Activated naive CD4-positive, alpha-beta T cell treated with Interleukin-2 at 50 U/mL for 16 hours (primary cell): ENCODE data around the gene TES.
"Not testable (repeated sequence)": the region's sequence is repeated elsewhere in the genome, so short reads cannot be mapped to it uniquely, and the experiment has no call there.

Source experiments
- DNase-seq: peaks from one replicate; pipeline ENCODE4 v3.0.0-alpha.2; 2020

The TES gene

GRCh38 chr7:116224492-116225098, 14.3 kb downstream of the TES start:
- DNase-seq = no peak

GRCh38 chr7:116225860-116226259, 15.5 kb downstream of the TES start:
- no peak for DNase-seq

DNA sequence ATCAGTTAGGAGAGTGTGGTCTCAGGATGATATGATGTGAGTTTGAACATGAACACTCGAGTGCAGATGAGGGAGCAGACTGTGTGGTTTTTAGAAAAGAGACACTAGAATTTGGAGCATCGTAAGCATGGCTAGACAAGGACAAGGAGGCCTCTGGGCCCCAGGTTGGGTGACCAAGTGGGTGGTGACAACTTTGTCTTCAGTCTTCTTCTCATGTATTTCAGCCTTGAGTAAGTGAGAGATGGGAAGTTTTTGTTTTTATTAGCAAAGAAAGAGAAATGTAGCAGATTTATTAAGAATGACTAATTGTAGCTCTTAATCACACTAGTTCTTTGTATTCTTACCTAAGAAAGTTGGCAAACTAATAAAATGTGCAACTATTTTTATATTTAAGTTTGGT, 16.3 kb downstream of the TES start:
- no peak for DNase-seq

DNA sequence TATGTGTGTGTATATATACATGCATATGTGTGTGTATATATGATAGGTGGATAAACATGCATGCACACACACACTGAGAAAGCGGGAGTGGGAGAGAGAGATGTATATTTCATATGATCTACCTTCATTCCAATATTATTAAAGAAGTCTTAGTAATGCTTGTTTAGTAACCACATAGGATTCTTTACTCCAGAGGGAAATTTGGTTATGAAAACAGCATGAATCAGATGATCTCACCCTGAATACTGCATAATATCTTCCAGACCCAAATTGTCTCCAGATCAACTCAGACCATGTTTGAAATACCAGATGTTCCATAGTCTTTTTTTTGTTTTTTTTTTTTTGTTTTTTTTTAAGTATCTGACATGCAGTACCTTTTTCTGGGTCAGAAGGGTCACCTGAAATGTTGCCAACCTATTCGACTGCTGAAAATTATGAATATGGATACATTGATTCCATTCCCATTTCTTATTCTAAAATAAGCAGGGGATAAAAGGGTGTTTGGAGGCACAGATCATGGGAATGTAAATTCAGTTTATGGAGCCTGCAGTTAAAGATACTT, 17.4 kb downstream of the TES start:
- DNase-seq = no peak

- DNase-seq = no peak
These were observed 17.9 kb downstream of the TES start for GRCh38 chr7:116228241-116228640.

DNA sequence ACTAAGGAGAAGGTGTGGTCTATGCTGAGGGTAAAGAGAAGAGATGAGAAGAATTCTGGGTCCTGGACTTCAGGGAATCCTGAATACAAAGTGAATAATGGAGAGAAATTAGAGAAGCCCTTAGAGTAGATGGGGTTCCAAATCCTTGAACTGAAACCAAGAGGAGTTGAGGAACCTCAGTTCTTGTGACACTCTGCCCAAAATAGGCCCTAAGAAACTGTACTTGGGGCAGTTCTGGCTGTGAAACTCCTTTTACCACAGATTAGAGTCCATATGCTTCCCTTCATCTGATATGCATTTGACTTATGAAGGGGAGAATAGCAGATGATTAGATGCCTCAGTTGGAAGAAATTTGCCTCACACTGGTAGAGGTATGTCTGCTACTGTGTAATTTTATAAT, 19.0 kb downstream of the TES start:
- DNase-seq = no peak

DNA sequence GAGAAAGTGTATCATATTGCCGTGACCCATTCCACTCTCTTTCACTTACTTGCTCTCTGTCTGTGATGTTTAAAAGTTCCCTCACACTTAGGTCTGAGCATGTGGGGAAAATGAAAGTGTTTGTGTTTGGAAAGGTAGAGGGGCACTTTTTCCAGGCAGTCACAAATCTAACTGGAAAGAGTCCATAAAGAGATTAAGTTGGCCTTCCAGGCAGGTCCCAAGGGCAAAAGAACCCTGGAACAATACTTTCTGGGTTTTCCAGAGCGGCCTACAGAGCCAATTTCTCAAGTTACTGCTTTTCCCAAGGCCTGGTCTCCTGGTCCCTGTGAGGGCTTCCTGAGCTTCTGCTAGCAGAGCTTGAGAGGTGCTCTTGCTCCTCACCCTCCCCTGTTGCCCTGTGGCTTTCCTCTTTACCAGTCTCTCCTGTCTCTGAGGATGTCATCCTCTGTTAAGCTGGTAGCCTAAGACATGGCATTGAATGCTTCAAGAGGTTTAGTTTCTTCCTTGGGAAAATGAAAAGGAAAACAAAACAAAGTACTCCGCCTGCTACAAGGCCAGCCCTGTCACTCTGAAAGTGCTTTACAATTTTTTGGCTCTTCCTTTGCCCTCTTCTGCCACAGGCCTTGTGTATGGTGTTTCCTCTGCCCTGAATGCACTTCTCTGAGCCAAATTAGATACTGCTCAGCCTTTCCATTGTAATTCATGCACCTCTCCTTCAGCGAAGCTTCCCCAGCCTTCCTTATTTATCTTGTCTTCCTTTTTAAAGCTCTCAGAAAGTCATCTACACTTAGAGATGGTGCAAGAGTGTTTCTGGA, 20.1 kb downstream of the TES start:
- no peak for DNase-seq

- DNase-seq = no peak
These were observed 21.2 kb downstream of the TES start for GRCh38 chr7:116231543-116231942.

- no peak for DNase-seq
These were observed 21.6 kb downstream of the TES start for GRCh38 chr7:116231949-116232348.

GRCh38 chr7:116232350-116232749, 22.0 kb downstream of the TES start:
- DNase-seq = no peak

DNA sequence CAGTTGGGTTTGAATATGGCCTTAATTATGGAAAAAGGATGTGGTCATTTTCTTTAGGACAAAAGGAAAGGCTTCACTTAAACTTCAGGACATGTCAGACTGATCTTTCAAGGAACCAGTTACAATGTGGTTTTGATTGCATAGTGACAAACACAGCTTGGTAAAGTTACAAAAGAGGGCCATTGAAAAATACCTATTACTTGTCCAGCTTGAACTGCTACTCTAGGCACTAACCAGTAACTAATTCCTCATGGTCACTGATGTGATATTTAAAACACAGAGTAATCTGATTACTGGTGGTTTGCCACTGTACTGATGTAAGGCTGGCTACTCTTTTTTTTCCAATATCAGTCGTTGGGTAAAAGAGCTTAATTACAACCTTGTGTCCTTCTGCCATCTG, 22.6 kb downstream of the TES start:
- no peak for DNase-seq

DNA sequence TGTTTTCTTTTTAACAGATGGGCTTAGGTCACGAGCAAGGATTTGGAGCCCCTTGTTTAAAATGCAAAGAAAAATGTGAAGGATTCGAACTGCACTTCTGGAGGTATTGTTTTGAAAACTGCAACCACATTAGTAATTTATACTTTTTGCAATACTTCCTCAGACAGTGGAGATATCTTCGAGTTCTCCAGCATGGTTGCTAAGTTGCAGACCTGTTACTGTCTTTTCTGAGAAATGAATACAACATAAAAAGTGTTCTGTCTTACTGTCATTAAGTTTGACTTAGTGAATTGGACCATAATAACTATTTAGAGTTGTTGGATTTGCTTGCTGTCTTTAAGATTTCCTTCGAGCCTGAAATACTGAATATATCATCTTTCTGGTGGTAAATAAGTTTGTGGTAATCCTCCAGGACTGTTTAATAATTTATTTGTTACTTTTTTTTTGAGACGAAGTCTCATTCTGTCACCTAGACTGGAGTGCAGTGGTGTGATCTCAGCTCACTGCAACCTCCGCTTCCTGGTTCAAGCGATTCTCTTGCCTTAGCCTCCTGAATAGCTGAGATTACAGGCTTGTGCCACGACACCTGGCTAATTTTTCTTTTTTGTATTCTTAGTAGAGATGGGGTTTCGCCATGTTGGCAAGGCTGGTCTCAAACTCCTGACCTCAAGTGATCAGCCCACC, 24.3 kb downstream of the TES start:
- DNase-seq = no peak

DNA sequence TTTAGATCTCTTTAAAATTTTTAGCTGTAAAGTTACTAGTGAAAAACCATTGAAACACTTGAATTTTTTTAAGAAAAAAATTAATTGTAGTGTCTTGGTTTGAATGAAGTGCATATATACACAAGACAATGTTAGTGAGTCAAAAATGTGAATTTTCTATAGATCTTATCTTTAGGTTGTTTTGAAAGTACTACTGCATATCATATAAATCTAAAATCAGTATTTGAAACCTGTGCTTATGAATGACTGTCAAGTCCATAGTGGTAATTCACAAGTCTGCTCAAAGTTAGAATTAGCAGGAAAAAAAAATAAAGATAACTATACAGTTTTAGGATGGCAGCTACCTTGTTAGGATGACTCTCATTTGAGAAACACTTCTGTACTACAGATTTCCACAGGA, 25.0 kb downstream of the TES start:
- DNase-seq = no peak

- DNase-seq = peak; percentile 51
These were observed 25.8 kb downstream of the TES start for GRCh38 chr7:116236020-116236630.

DNA sequence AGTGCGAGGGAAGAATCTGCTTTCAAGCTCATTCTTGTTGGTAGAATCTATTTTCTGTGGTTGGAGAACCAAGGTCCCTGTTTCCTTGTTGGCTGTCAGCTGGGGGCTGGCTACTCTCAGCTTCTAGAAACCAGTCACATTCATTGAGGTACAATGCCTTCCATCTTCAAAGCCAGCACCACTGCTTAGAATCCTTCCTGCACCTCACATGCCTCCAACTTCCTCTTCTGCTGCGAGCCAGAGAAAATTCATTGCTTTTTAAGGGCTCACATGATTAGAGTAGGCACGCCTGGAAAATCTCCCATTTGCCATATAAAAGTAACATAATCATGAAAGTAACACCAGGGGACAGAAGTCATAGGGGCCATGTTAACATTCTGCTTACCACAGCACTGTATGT, 28.7 kb downstream of the TES start:
- DNase-seq = no peak

DNA sequence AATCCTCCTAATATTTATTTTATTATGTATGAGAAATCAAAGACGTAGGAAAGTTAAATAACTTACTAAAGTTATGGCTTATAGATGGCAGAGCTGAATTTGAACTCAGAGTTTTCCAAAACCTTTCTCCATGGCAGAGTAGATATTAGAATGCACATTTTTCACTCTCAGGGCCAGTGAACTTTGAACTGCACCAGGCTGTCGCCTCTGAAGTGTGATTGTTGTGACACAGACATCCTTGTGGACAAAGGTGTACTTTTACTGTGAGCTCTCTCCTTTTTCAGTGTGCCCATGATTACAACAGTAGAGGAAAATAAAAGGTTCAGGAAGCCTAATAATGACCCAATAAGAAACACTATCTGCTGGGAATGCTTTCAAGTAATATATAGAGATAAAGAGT, 29.1 kb downstream of the TES start:
- no peak for DNase-seq

- no peak for DNase-seq
These were observed 29.8 kb downstream of the TES start for GRCh38 chr7:116240024-116240668.

DNA sequence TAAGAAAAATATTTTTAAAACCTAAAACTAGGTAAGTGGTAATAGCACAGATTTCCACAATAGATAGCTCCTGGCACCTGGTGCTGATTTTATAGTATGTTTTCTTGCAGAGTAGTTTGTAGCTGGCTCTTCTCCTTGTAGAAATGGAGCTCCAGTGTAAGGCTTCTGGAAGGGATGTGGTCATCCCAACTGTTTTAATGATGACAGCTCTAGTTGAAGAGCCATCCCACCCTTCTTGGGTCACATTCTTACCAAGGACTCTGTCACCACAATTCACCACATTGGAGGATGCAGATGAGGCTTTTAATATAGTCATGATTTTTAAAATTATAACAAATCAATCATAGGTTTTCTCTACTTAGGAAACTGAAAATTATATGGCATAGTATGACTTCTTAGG, 31.0 kb downstream of the TES start:
- DNase-seq = no peak

GRCh38 chr7:116242178-116242577, 31.8 kb downstream of the TES start:
- no peak for DNase-seq

GRCh38 chr7:116242759-116243158, 32.4 kb downstream of the TES start:
- no peak for DNase-seq

DNA sequence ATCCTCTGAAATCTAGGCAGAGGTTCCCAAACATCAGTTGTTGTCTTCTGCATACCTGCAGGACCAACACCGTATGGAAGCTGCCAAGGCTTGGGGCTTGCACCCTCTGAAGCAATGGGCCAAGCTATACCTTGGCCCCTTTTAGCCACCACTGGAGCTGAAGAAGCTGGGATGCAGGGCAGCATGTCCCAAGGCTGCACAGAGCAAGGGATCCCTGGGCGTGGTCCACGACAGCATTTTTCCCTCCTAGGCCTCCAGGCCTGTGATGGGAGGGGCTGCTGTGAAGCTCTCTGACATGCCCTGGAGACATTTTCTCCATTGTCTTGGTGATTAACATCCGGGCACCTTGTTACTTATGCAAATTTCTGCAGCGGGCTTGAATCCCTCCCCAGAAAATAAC, 34.5 kb downstream of the TES start:
- not testable (repeated sequence) for DNase-seq

DNA sequence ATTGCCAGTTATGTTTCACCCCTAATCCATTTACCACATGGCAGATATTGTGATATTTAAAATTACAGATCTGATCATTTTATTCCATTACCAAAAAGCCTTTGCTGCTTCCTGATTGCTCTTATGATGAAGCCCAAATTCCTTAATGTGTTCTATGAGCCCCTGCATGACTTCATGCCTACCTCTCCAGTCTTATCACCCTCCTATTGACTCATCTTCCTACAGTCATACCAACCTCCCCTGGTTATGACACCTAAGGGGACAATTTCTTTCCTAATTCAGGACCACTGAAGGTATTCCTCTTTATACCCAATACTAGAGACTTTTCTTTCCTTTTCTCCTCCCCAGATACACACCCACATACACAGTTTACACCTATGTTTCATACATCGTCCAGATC, 36.0 kb downstream of the TES start:
- DNase-seq = no peak

GRCh38 chr7:116249969-116250553, 39.7 kb downstream of the TES start:
- no peak for DNase-seq
